ENCODE results near the gene VPS13D. TPM values are rescaled to one million over a fixed set of nuclear protein-coding genes. Genes with fewer than 3 reads are reported as not detected.

The VPS13D gene
- total and polyA plus RNA-seq, 11 donors = 32.1 to 301 (median 90.7) TPM

- Histone ChIP-seq H3K36me3 (no peaks in the 10 kb centered on the region), H3K4me1 (peaks cover 10 to 66% (median 34%) of the 10 kb centered on the region in 12 donors), H3K4me3 (no peak overlapping the region), H3K27ac (peak overlapping the region; percentile 10 to 95 (median 81)), H3K27me3 (no peaks in the 10 kb centered on the region), H3K9me3 (no peaks in the 10 kb centered on the region)
- DNase-seq (peak in 2 of 5 donors; percentile 58 to 71), ATAC-seq (peak; percentile 21 to 70 (median 35))
- TF ChIP-seq POLR2A (IDR thresholded peaks at IDR 0.05) (no peak), CTCF (IDR thresholded peaks at IDR 0.05) (no peak)
- intact Hi-C loops (cut with DNase I) = loop anchor here in 6 of 10 donors (5.0 to 10.0 kb wide), 4 partner anchors 39 to 64 kb away; partner anchors contain the start of gene DHRS3 (in 4 of the 6)
- WGBS, 4 donors = 52 to 65% (median 55%) methylated on average over 16 of the region's 16 CpGs
These were observed 323.4 kb downstream of the VPS13D start for GRCh38 chr1:12552951-12553921.

GRCh38 chr1:12553963-12554362 lies 324.1 kb downstream of the VPS13D start:
- intact Hi-C loops (cut with DNase I) = loop anchor here in 6 of 10 donors (2.0 to 10.0 kb wide), 5 partner anchors 35 to 63 kb away; partner anchors contain the start of gene DHRS3 (in 4 of the 6)
- Histone ChIP-seq H3K4me1 (peaks cover 6 to 60% (median 30%) of the 10 kb centered on the region in 12 donors), H3K9me3 (no peaks in the 10 kb centered on the region), H3K36me3 (no peaks in the 10 kb centered on the region), H3K27ac (peak overlapping the region in 10 of 12 donors; percentile 10 to 95 (median 85)), H3K27me3 (no peaks in the 10 kb centered on the region), H3K4me3 (no peak overlapping the region)
- DNase-seq = no peak
- TF ChIP-seq POLR2A (IDR thresholded peaks at IDR 0.05) (no peak), CTCF (IDR thresholded peaks at IDR 0.05) (no peak)
- WGBS, 4 donors = 63 to 82% (median 80%) methylated on average over 3 of the region's 3 CpGs
- no peak for ATAC-seq

GRCh38 chr1:12554521-12555305 lies 324.9 kb downstream of the VPS13D start:
- Histone ChIP-seq H3K4me1 (peaks cover 0 to 53% (median 22%) of the 10 kb centered on the region in 12 donors), H3K27me3 (no peaks in the 10 kb centered on the region), H3K9me3 (no peaks in the 10 kb centered on the region), H3K27ac (peak overlapping the region in 7 of 12 donors; percentile 77 to 95 (median 87)), H3K4me3 (no peak overlapping the region), H3K36me3 (no peaks in the 10 kb centered on the region)
- intact Hi-C loops (cut with DNase I) = loop anchor here in 6 of 10 donors (2.0 to 10.0 kb wide), 6 partner anchors 34 to 63 kb away; partner anchors contain the start of gene DHRS3 (in 4 of the 6)
- TF ChIP-seq CTCF (IDR thresholded peaks at IDR 0.05) = no peak
- TF ChIP-seq POLR2A (IDR thresholded peaks at IDR 0.05) = no peak
- 88 to 94% (median 93%) methylated on average over 9 to 18 of the region's 18 CpGs for WGBS, 4 donors
- ATAC-seq (no peak), DNase-seq (peak in 1 of 5 donors; percentile 52)
